HEK293 (cell line): Measurements from ENCODE around the gene GNPTG.

ENCODE experiments used
- AEBP2 ChIP-seq: fragments of 450-650 bp; formaldehyde crosslinking; IDR thresholded peaks from 2 replicates; pipeline ENCODE4 v1.5.1; 2016; ENCODE audit warnings: missing biosample characterization, missing genetic modification characterization, borderline replicate concordance
- GLIS2 ChIP-seq: fragments of 450-650 bp; formaldehyde crosslinking; IDR thresholded peaks from 2 replicates; pipeline ENCODE4 v1.5.1; 2016; ENCODE audit warnings: missing biosample characterization, missing genetic modification characterization
- HOXA7 ChIP-seq: sonication (generic); formaldehyde crosslinking; IDR thresholded peaks from 2 replicates; pipeline ENCODE4 v1.8.1; 2022; ENCODE audit warnings: missing genetic modification reagents, borderline replicate concordance
- KLF1 ChIP-seq: fragments of 450-650 bp; formaldehyde crosslinking; IDR thresholded peaks from 2 replicates; pipeline ENCODE4 v1.5.1; 2016; ENCODE audit warnings: missing biosample characterization, missing genetic modification characterization
- MZF1 ChIP-seq: fragments of 450-650 bp; formaldehyde crosslinking; IDR thresholded peaks from 2 replicates; pipeline ENCODE4 v1.5.1; 2017; ENCODE audit warnings: missing biosample characterization, missing genetic modification characterization, borderline replicate concordance
- SP3 ChIP-seq: fragments of 450-650 bp; formaldehyde crosslinking; IDR thresholded peaks from 2 replicates; pipeline ENCODE4 v1.5.1; 2016; ENCODE audit warnings: missing biosample characterization, missing genetic modification characterization
- SP7 ChIP-seq: fragments of 450-650 bp; formaldehyde crosslinking; IDR thresholded peaks from 2 replicates; pipeline ENCODE4 v1.5.1; 2016; ENCODE audit warnings: missing biosample characterization, missing genetic modification characterization
- ZBTB48 ChIP-seq: fragments of 450-650 bp; formaldehyde crosslinking; IDR thresholded peaks from 2 replicates; pipeline ENCODE4 v1.5.1; 2016; ENCODE audit warnings: missing biosample characterization, missing genetic modification characterization
- ZFP3 ChIP-seq: fragments of 450-650 bp; formaldehyde crosslinking; IDR thresholded peaks from 2 replicates; pipeline ENCODE4 v1.5.1; 2016; ENCODE audit warnings: low read depth, missing biosample characterization, missing genetic modification characterization
- ZNF146 ChIP-seq: fragments of 450-650 bp; formaldehyde crosslinking; IDR thresholded peaks from 2 replicates; pipeline ENCODE4 v1.5.1; 2016; ENCODE audit warnings: missing biosample characterization, missing genetic modification characterization
- ZNF155 ChIP-seq: fragments of 450-650 bp; formaldehyde crosslinking; IDR thresholded peaks from 2 replicates; pipeline ENCODE4 v1.5.1; 2016; ENCODE audit warnings: missing biosample characterization, missing genetic modification characterization
- ZNF18 ChIP-seq: fragments of 450-650 bp; formaldehyde crosslinking; IDR thresholded peaks from 2 replicates; pipeline ENCODE4 v1.5.1; 2016; ENCODE audit warnings: missing biosample characterization, missing genetic modification characterization
- ZNF202 ChIP-seq: fragments of 450-650 bp; formaldehyde crosslinking; IDR thresholded peaks from 2 replicates; pipeline ENCODE4 v1.5.1; 2016; ENCODE audit warnings: missing biosample characterization, missing genetic modification characterization, borderline replicate concordance
- ZNF341 ChIP-seq: fragments of 450-650 bp; formaldehyde crosslinking; IDR thresholded peaks from 2 replicates; pipeline ENCODE4; 2016; ENCODE audit warnings: low read depth, missing biosample characterization, missing genetic modification characterization
- ZNF354C ChIP-seq: fragments of 450-650 bp; formaldehyde crosslinking; IDR thresholded peaks from 2 replicates; pipeline ENCODE4 v1.5.1; 2016; ENCODE audit warnings: missing biosample characterization, missing genetic modification characterization, low read depth, borderline replicate concordance
- ZNF600 ChIP-seq: fragments of 450-650 bp; formaldehyde crosslinking; IDR thresholded peaks from 2 replicates; pipeline ENCODE4 v1.5.1; 2016; ENCODE audit warnings: missing biosample characterization, missing genetic modification characterization
- ZNF664 ChIP-seq: fragments of 450-650 bp; formaldehyde crosslinking; IDR thresholded peaks from 2 replicates; pipeline ENCODE4 v1.5.1; 2016; ENCODE audit warnings: missing biosample characterization, missing genetic modification characterization
- ZNF670 ChIP-seq: fragments of 450-650 bp; formaldehyde crosslinking; IDR thresholded peaks from 2 replicates; pipeline ENCODE4 v1.5.1; 2016; ENCODE audit warnings: missing biosample characterization, missing genetic modification characterization, low read depth
- ZNF704 ChIP-seq: fragments of 450-650 bp; formaldehyde crosslinking; IDR thresholded peaks from 2 replicates; pipeline ENCODE4 v1.5.1; 2016; ENCODE audit warnings: missing biosample characterization, missing genetic modification characterization
- ZNF76 ChIP-seq: fragments of 450-650 bp; formaldehyde crosslinking; IDR thresholded peaks from 2 replicates; pipeline ENCODE4; 2016; ENCODE audit warnings: low read depth, missing biosample characterization, missing genetic modification characterization, borderline replicate concordance
- ZNF843 ChIP-seq: fragments of 450-650 bp; formaldehyde crosslinking; IDR thresholded peaks from 2 replicates; pipeline ENCODE4 v1.5.1; 2016; ENCODE audit warnings: missing biosample characterization, missing genetic modification characterization
- TF ChIP-seq, protein P1 (sequence below): fragments of 450-650 bp; formaldehyde crosslinking; conservative IDR thresholded peaks from 2 replicates; pipeline ENCODE4 v1.5.1; 2016; ENCODE audit warnings: low read depth, missing biosample characterization, missing genetic modification characterization
- TF ChIP-seq, protein P2 (sequence below): fragments of 450-650 bp; formaldehyde crosslinking; IDR thresholded peaks from 2 replicates; pipeline ENCODE4; 2016; ENCODE audit warnings: missing biosample characterization, missing genetic modification characterization
- TF ChIP-seq, protein P3 (sequence below): fragments of 450-650 bp; formaldehyde crosslinking; IDR thresholded peaks from 2 replicates; pipeline ENCODE4 v1.5.1; 2016; ENCODE audit warnings: missing biosample characterization, missing genetic modification characterization
- TF ChIP-seq, protein P4 (sequence below): fragments of 450-650 bp; formaldehyde crosslinking; IDR thresholded peaks from 2 replicates; pipeline ENCODE4 v1.5.1; 2016; ENCODE audit warnings: missing biosample characterization, missing genetic modification characterization
- TF ChIP-seq, protein P5 (sequence below): fragments of 450-650 bp; formaldehyde crosslinking; IDR thresholded peaks from 2 replicates; pipeline ENCODE4 v1.5.1; 2016; ENCODE audit warnings: missing biosample characterization, missing genetic modification characterization

GNPTG gene

DNA sequence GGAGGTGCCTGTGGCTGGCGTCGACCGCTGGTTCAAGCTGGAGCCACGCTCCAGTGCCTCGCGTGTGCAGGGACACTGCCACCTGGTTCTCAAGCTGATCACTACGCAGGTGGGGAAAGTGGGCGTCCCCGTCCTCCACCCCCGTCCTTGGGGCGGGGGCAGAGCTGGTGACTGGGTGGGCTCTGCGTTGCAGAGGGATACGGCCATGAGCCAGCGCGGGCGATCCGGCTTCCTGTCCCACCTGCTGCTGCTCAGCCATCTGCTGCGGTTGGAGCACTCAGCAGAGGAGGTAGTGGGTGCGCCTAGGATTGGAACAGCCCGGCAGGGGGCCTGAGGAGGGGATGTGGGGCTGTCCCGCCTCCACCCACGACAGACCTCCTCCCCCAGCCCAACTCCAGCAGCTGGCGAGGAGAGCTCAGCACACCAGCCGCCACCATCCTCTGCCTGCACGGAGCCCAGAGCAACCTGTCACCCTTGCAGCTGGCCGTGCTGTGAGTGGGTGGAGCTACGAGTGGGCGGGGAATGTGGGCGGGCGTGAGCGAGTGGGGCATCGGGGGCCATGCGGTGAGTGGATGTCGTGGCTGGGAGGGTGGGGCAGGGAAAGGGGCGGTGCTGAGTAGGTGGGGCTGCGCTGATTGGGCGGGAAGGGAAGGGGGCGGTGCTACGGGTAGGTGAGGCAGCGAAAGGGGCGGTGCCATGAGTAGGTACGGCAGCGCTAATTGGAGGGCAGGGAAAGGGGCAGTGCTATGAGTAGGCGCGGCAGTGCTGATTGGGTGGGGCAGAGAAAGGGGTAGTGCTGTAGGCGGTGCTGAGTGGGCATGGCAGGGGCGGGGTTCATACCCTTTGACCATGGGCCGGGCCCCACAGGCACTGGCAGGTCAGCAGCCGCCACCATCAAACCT lies 9.0 kb upstream of the GNPTG start (continued):
- TF ChIP-seq ZNF354C (tag by site-specific recombination), result no peak
- TF ChIP-seq ZNF76, result no peak
- no peak for TF ChIP-seq ZNF843
- TF ChIP-seq ZNF664 (tag by site-specific recombination), result no peak
- TF ChIP-seq SP3, result peak; percentile 100
- no peak for TF ChIP-seq ZNF670 (tag by site-specific recombination)
- no peak for TF ChIP-seq ZNF704 (tag by site-specific recombination)
- TF ChIP-seq, protein P1, sequence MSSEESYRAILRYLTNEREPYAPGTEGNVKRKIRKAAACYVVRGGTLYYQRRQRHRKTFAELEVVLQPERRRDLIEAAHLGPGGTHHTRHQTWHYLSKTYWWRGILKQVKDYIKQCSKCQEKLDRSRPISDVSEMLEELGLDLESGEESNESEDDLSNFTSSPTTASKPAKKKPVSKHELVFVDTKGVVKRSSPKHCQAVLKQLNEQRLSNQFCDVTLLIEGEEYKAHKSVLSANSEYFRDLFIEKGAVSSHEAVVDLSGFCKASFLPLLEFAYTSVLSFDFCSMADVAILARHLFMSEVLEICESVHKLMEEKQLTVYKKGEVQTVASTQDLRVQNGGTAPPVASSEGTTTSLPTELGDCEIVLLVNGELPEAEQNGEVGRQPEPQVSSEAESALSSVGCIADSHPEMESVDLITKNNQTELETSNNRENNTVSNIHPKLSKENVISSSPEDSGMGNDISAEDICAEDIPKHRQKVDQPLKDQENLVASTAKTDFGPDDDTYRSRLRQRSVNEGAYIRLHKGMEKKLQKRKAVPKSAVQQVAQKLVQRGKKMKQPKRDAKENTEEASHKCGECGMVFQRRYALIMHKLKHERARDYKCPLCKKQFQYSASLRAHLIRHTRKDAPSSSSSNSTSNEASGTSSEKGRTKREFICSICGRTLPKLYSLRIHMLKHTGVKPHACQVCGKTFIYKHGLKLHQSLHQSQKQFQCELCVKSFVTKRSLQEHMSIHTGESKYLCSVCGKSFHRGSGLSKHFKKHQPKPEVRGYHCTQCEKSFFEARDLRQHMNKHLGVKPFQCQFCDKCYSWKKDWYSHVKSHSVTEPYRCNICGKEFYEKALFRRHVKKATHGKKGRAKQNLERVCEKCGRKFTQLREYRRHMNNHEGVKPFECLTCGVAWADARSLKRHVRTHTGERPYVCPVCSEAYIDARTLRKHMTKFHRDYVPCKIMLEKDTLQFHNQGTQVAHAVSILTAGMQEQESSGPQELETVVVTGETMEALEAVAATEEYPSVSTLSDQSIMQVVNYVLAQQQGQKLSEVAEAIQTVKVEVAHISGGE (tag by site-specific recombination), result no peak
- TF ChIP-seq ZNF600 (tag by site-specific recombination), result peak; percentile 90
- TF ChIP-seq ZNF341 (tag by site-specific recombination), result peak; percentile 93
- no peak for TF ChIP-seq AEBP2 (tag by site-specific recombination)
- TF ChIP-seq KLF1 (tag by site-specific recombination), result peak; percentile 81
- TF ChIP-seq, protein P2, sequence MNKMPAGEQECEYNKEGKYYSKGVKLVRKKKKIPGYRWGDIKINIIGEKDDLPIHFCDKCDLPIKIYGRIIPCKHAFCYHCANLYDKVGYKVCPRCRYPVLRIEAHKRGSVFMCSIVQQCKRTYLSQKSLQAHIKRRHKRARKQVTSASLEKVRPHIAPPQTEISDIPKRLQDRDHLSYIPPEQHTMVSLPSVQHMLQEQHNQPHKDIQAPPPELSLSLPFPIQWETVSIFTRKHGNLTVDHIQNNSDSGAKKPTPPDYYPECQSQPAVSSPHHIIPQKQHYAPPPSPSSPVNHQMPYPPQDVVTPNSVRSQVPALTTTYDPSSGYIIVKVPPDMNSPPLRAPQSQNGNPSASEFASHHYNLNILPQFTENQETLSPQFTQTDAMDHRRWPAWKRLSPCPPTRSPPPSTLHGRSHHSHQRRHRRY (tag by site-specific recombination), result no peak
- no peak for TF ChIP-seq ZFP3 (tag by site-specific recombination)
- TF ChIP-seq, protein P3, sequence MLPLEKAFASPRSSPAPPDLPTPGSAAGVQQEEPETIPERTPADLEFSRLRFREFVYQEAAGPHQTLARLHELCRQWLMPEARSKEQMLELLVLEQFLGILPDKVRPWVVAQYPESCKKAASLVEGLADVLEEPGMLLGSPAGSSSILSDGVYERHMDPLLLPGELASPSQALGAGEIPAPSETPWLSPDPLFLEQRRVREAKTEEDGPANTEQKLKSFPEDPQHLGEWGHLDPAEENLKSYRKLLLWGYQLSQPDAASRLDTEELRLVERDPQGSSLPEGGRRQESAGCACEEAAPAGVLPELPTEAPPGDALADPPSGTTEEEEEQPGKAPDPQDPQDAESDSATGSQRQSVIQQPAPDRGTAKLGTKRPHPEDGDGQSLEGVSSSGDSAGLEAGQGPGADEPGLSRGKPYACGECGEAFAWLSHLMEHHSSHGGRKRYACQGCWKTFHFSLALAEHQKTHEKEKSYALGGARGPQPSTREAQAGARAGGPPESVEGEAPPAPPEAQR, result no peak
- no peak for TF ChIP-seq ZBTB48
- TF ChIP-seq SP7 (tag by site-specific recombination), result peak; percentile 47
- TF ChIP-seq MZF1 (tag by site-specific recombination), result no peak
- TF ChIP-seq ZNF18, result no peak
- no peak for TF ChIP-seq HOXA7 (CRISPR knock-in tag)
- TF ChIP-seq GLIS2, result peak; percentile 71
- TF ChIP-seq, protein P4, sequence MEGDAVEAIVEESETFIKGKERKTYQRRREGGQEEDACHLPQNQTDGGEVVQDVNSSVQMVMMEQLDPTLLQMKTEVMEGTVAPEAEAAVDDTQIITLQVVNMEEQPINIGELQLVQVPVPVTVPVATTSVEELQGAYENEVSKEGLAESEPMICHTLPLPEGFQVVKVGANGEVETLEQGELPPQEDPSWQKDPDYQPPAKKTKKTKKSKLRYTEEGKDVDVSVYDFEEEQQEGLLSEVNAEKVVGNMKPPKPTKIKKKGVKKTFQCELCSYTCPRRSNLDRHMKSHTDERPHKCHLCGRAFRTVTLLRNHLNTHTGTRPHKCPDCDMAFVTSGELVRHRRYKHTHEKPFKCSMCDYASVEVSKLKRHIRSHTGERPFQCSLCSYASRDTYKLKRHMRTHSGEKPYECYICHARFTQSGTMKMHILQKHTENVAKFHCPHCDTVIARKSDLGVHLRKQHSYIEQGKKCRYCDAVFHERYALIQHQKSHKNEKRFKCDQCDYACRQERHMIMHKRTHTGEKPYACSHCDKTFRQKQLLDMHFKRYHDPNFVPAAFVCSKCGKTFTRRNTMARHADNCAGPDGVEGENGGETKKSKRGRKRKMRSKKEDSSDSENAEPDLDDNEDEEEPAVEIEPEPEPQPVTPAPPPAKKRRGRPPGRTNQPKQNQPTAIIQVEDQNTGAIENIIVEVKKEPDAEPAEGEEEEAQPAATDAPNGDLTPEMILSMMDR (tag by site-specific recombination), result peak; percentile 65
- TF ChIP-seq, protein P5, sequence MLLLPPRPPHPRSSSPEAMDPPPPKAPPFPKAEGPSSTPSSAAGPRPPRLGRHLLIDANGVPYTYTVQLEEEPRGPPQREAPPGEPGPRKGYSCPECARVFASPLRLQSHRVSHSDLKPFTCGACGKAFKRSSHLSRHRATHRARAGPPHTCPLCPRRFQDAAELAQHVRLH (tag by site-specific recombination), result peak; percentile 83; the same call in 1 of the 2 replicates
- TF ChIP-seq ZNF146 (tag by site-specific recombination), result no peak
- no peak for TF ChIP-seq ZNF202
- TF ChIP-seq ZNF155, result no peak
